Hematopoietic multipotent progenitor cell treated with erythropoietin and hydrocortisone succinate and interleukin-3 and kit ligand, for 4 days (in vitro differentiated cells): ENCODE results near the gene PCDHB16.
"Not testable (repeated sequence)": the region's sequence is repeated elsewhere in the genome, so short reads cannot be mapped to it uniquely, and the experiment has no call there.

Source experiments
- DNase-seq: peaks from one replicate; pipeline ENCODE4 v3.0.0-alpha.2; 2015

Gene PCDHB16

DNA sequence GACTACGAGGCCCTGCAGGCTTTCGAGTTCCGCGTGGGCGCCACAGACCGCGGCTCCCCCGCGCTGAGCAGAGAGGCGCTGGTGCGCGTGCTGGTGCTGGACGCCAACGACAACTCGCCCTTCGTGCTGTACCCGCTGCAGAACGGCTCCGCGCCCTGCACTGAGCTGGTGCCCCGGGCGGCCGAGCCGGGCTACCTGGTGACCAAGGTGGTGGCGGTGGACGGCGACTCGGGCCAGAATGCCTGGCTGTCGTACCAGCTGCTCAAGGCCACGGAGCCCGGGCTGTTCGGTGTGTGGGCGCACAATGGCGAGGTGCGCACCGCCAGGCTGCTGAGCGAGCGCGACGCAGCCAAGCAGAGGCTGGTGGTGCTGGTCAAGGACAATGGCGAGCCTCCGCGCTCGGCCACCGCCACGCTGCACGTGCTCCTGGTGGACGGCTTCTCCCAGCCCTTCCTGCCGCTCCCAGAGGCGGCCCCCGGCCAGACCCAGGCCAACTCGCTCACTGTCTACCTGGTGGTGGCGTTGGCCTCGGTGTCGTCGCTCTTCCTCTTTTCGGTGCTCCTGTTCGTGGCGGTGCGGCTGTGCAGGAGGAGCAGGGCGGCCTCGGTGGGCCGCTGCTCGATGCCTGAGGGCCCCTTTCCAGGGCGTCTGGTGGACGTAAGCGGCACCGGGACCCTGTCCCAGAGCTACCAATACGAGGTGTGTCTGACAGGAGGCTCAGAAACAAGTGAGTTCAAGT, 2.1 kb downstream of the PCDHB16 start:
- not testable (repeated sequence) for DNase-seq

- DNase-seq = peak; percentile 27
Observed at GRCh38 chr5:141186897-141187512, 4.8 kb downstream of the PCDHB16 start, which contains the start of gene PCDHB9. Gene PCDHB9, plus strand, starts transcription at chr5:141187161. Its CDS starts 158 bp downstream, at chr5:141187319.

GRCh38 chr5:141188682-141189081, 6.5 kb downstream of the PCDHB16 start:
- not testable (repeated sequence) for DNase-seq

- not testable (repeated sequence) for DNase-seq
Observed at GRCh38 chr5:141189131-141189530, 6.9 kb downstream of the PCDHB16 start.

GRCh38 chr5:141192110-141192725, 10.0 kb downstream of the PCDHB16 start, which contains the start of gene PCDHB10:
Gene PCDHB10, plus strand, starts transcription at chr5:141192353. Its CDS starts 200 bp downstream, at chr5:141192553.
- peak; percentile 36 for DNase-seq

DNA sequence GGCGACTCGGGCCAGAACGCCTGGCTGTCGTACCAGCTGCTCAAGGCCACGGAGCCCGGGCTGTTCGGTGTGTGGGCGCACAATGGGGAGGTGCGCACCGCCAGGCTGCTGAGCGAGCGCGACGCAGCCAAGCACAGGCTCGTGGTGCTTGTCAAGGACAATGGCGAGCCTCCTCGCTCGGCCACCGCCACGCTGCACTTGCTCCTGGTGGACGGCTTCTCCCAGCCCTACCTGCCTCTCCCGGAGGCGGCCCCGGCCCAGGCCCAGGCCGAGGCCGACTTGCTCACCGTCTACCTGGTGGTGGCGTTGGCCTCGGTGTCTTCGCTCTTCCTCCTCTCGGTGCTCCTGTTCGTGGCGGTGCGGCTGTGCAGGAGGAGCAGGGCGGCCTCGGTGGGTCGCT, 12.1 kb downstream of the PCDHB16 start:
- not testable (repeated sequence) for DNase-seq

- DNase-seq = no peak
Observed at GRCh38 chr5:141196363-141196762, 14.2 kb downstream of the PCDHB16 start.

DNA sequence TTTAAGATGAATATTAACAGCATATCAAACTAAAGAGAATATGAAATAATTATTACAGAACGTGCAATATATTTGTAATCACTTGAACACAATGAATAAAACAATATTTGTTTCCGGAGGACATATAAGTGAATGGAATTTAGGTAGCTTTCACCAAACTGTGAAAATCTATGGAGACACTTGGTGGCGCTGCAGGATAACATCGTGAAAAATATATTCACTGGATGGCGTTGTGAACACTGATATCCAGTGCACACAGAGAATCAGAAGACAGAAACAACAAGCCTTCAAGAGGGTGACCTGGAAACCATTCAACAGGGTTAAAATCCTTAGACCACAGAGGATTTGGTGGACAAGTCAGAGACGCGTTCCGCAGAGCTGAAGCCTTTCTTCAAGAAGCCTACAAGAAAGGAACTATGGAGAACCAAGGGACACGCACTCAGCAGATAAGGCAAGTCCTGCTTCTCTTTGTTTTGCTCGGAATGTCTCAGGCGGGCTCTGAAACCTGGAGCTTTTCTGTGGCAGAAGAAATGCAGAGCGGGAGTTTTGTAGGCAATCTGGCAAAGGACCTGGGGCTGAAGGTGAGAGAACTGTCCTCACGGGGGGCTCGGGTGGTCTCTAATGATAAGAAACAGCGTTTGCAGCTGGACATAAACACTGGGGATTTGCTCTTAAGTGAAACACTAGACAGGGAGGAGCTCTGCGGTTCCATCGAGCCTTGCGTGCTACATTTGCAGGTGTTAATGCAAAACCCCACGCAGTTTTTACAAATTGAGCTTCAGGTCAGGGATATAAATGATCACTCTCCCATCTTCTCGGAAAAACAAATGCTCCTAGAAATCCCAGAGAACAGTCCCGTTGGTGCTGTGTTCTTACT, 17.4 kb downstream of the PCDHB16 start, which contains the start of gene PCDHB11:
TSS of gene PCDHB11 (plus strand) at position 269 of the 877 bp plus-strand sequence. CDS start at position 417, 148 bp downstream.
- peak; percentile 13 for DNase-seq

DNA sequence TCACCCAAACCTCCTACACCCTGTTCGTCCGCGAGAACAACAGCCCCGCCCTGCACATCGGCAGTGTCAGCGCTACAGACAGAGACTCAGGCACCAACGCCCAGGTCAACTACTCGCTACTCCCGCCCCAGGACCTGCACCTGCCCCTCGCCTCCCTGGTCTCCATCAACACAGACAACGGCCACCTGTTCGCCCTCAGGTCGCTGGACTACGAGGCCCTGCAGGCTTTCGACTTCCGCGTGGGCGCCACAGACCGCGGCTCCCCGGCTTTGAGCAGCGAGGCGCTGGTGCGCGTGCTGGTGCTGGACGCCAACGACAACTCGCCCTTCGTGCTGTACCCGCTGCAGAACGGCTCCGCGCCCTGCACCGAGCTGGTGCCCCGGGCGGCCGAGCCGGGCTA, 18.9 kb downstream of the PCDHB16 start:
- DNase-seq = not testable (repeated sequence)

DNA sequence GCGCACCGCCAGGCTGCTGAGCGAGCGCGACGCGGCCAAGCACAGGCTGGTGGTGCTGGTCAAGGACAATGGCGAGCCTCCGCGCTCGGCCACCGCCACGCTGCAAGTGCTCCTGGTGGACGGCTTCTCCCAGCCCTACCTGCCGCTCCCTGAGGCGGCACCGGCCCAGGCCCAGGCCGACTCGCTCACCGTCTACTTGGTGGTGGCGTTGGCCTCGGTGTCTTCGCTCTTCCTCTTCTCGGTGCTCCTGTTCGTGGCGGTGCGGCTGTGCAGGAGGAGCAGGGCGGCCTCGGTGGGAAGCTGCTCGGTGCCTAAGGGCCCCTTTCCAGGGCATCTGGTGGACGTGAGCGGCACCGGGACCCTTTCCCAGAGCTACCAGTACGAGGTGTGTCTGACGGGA, 19.5 kb downstream of the PCDHB16 start:
- not testable (repeated sequence) for DNase-seq

GRCh38 chr5:141208478-141208877, 26.3 kb downstream of the PCDHB16 start, which contains the start of gene PCDHB12:
Gene PCDHB12, plus strand, starts transcription at chr5:141208719. Its CDS starts 189 bp downstream, at chr5:141208908.
- peak; percentile 3 for DNase-seq

DNA sequence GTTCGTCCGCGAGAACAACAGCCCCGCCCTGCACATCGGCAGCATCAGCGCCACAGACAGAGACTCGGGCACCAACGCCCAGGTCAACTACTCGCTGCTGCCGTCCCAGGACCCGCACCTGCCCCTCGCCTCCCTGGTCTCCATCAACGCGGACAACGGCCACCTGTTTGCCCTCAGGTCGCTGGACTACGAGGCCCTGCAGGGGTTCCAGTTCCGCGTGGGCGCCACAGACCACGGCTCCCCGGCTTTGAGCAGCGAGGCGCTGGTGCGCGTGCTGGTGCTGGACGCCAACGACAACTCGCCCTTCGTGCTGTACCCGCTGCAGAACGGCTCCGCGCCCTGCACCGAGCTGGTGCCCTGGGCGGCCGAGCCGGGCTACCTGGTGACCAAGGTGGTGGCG, 28.1 kb downstream of the PCDHB16 start:
- DNase-seq = not testable (repeated sequence)

GRCh38 chr5:141210849-141211248, 28.7 kb downstream of the PCDHB16 start:
- DNase-seq = not testable (repeated sequence)

GRCh38 chr5:141213656-141214339, 31.6 kb downstream of the PCDHB16 start, which contains the start of gene PCDHB13:
Gene PCDHB13, plus strand, starts transcription at chr5:141213919. Its CDS starts 205 bp downstream, at chr5:141214124.
- DNase-seq = peak; percentile 20

DNA sequence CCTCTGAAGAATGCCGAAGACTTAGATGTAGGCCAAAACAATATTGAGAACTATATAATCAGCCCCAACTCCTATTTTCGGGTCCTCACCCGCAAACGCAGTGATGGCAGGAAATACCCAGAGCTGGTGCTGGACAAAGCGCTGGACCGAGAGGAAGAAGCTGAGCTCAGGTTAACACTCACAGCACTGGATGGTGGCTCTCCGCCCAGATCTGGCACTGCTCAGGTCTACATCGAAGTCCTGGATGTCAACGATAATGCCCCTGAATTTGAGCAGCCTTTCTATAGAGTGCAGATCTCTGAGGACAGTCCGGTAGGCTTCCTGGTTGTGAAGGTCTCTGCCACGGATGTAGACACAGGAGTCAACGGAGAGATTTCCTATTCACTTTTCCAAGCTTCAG, 32.4 kb downstream of the PCDHB16 start:
- DNase-seq = not testable (repeated sequence)

DNA sequence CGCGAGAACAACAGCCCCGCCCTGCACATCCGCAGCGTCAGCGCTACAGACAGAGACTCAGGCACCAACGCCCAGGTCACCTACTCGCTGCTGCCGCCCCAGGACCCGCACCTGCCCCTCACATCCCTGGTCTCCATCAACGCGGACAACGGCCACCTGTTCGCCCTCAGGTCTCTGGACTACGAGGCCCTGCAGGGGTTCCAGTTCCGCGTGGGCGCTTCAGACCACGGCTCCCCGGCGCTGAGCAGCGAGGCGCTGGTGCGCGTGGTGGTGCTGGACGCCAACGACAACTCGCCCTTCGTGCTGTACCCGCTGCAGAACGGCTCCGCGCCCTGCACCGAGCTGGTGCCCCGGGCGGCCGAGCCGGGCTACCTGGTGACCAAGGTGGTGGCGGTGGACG, 33.3 kb downstream of the PCDHB16 start:
- not testable (repeated sequence) for DNase-seq

- not testable (repeated sequence) for DNase-seq
Observed at GRCh38 chr5:141216035-141216434, 33.8 kb downstream of the PCDHB16 start.

DNA sequence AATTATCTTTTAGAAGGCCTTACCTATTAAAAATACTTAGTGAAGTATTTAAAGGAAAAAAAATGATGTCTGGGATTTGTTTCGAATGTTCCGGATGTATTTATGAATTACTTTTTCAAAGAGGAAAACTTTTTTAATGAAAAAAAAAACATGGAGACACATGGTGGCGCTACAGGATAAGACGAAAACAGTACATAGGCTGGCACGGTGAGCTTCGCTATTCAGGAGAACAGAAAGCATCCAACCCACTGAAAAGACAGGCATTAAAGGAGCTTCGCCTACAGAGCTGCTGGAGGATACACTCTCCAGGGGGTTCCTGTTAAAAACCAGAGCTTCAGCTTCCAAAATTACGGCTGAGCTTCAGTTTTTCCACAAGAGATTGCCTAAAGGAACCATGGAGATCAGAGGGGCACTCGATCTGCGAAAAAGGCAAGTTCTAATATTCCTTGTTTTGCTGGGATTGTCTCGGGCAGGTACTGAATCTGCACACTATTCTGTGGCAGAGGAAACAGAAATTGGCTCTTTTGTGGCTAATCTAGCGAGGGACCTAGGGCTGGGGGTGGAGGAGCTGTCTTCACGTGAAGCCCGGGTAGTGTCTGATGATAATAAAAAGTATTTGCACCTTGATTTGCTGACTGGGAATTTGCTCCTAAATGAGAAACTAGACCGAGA, 41.1 kb downstream of the PCDHB16 start, which contains the start of gene PCDHB14:
TSS of gene PCDHB14 (plus strand) at position 232 of the 672 bp plus-strand sequence. CDS start at position 395, 163 bp downstream.
- DNase-seq = peak; percentile 38

GRCh38 chr5:141224844-141225243, 42.7 kb downstream of the PCDHB16 start:
- not testable (repeated sequence) for DNase-seq

DNA sequence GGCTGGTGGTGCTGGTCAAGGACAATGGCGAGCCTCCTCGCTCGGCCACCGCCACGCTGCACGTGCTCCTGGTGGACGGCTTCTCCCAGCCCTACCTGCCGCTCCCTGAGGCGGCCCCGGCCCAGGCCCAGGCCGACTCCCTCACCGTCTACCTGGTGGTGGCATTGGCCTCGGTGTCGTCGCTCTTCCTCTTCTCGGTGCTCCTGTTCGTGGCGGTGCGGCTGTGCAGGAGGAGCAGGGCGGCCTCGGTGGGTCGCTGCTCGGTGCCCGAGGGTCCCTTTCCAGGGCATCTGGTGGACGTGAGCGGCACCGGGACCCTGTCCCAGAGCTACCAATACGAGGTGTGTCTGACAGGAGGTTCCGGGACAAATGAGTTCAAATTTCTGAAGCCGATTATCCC, 43.2 kb downstream of the PCDHB16 start:
- not testable (repeated sequence) for DNase-seq
